Measurements from ENCODE around the gene HTT. TPM values are rescaled to one million over a fixed set of nuclear protein-coding genes. Genes with fewer than 3 reads are reported as not detected.

The HTT gene
- total RNA-seq, 1 experiment from 2014 or later, result 37.4 TPM

DNA sequence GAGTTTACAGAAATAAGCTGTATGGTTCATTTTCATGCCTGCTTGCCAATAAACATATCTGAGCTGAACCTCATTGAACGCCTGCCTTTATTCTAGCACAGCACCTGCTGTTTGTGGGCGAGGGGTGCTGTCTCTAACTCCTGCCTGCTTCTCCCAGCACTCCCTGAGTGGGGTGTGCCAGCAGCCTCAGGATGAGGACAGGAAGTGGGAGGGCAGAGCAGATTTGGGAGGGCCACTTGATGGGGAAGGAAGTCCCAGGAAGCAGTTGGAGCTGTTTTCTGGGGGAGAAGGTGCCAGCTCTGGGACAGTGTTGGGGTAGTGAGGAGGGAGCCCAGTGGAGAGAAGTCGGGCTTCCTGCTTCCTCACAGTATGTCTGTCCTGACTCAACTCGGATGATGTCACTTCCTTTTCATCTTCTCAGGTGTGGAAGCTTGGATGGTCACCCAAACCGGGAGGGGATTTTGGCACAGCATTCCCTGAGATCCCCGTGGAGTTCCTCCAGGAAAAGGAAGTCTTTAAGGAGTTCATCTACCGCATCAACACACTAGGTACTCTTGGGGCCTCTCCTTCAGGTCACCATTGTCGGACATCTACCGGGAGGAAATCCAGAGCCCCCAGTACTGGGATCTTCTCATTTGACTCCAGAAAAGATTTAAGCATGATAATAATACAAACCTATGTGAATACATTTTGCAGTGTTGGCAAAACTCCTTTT is 145.4 kb downstream of the HTT start:
- no peak for DNase-seq (ENCODE audit: low read depth, low spot score)
- Histone ChIP-seq H3K36me3 (ENCODE audit: control insufficient read depth in 1 of 2, insufficient read depth in 2 of 2, low read length in 2 of 2) (peaks cover 0 to 24% of the 10 kb centered on the region in 2 experiments; a peak in 2 of 4 replicates), H2AFZ (ENCODE audit: low read depth, low read length, poor library complexity, severe bottlenecking) (no peak overlapping the region), H3K4me2 (ENCODE audit: low read length) (no peak overlapping the region), H3K9ac (ENCODE audit: low read length) (no peak overlapping the region), H3K27me3 (ENCODE audit: insufficient read depth, low read length) (no peaks in the 10 kb centered on the region), H3K9me3 (ENCODE audit: control insufficient read depth in 1 of 2, insufficient read depth in 1 of 2, low read depth in 1 of 2, low read length in 2 of 2) (no peaks in the 10 kb centered on the region), H3K4me3 (replicated peaks in 1 of 2; ENCODE audit: low read depth in 1 of 2, low read length in 2 of 2) (no peak overlapping the region), H3K9me2 (ENCODE audit: insufficient read depth) (no peaks in the 10 kb centered on the region), H3K27ac (ENCODE audit: low read depth, low read length) (no peak overlapping the region), H3K4me1 (ENCODE audit: control insufficient read depth in 1 of 2, insufficient read depth in 2 of 2, low read length in 2 of 2) (no peaks in the 10 kb centered on the region), H3K79me2 (ENCODE audit: insufficient read depth, low read length) (no peaks in the 10 kb centered on the region), H4K20me1 (ENCODE audit: insufficient read depth) (no peaks in the 10 kb centered on the region)
- ChIA-PET CTCF (no interaction called here), POLR2A (no interaction called here), RAD21 (ENCODE audit: low non-redundant PET in 1 of 2, low total read pairs in 2 of 2, uncharacterized antibody in 2 of 2, unreplicated experiment in 2 of 2) (no interaction called here)
- TF ChIP-seq YY1 (IDR thresholded peaks at IDR 0.05; ENCODE audit: extremely low read depth, insufficient replicate concordance, low read depth, low read length) (no peak), EGR1 (IDR thresholded peaks at IDR 0.05; ENCODE audit: low read depth) (no peak), CEBPB (IDR thresholded peaks at IDR 0.05; ENCODE audit: low read depth) (no peak), CBX3 (IDR thresholded peaks at IDR 0.05; ENCODE audit: low read depth) (no peak), ZFX (IDR thresholded peaks at IDR 0.05) (no peak), SP1 (IDR thresholded peaks at IDR 0.05; ENCODE audit: low read depth) (no peak), TCF7L2 (IDR thresholded peaks at IDR 0.05; ENCODE audit: borderline replicate concordance, extremely low read depth, insufficient read depth, insufficient read length) (no peak), SIN3A (IDR thresholded peaks at IDR 0.05; ENCODE audit: low read depth) (no peak)
- no peak for ATAC-seq
- intact Hi-C loops (cut with micrococcal nuclease), result no loop called here
- no TSS peak for BruUV-seq (replicated peaks)

DNA sequence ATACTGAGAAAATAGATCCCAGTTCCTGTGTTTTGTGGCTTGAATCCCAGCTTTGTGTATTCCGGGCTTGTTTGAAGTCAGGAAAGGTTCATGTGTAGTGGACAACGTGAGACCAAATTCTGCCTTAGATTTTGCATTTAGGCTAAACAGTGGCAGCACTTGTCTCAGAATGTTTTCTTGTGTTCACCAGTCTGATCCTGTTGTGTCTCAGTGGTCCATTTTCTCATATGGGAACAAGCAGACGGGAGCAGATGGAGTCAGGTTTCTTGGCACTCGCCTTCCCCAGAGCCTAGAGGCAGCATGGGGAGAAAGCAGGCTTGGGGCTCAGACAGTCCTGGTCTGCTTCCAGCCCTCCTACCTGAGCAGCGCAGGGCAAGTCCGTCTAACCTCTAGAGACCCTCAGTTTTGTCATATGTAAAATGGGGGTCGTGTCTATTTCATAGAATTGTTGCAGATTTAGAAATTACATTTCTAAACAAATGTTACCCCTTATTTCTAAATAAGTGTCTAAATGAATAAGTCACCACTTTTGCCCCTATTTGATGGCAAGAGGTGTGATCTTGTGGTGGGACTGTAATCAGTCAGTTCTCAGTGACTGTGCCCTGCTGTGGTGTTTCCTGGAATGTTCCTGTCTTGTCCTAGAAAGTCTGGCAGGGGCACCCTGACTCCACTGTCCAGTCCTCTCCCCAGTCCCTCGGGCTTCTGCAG is 146.1 kb downstream of the HTT start:
- Histone ChIP-seq H3K9me3 (ENCODE audit: control insufficient read depth in 1 of 2, insufficient read depth in 1 of 2, low read depth in 1 of 2, low read length in 2 of 2) (no peaks in the 10 kb centered on the region), H3K9me2 (ENCODE audit: insufficient read depth) (no peaks in the 10 kb centered on the region), H2AFZ (ENCODE audit: low read depth, low read length, poor library complexity, severe bottlenecking) (no peak overlapping the region), H3K79me2 (ENCODE audit: insufficient read depth, low read length) (no peaks in the 10 kb centered on the region), H3K4me1 (ENCODE audit: control insufficient read depth in 1 of 2, insufficient read depth in 2 of 2, low read length in 2 of 2) (no peaks in the 10 kb centered on the region), H3K9ac (ENCODE audit: low read length) (no peak overlapping the region), H3K27ac (ENCODE audit: low read depth, low read length) (no peak overlapping the region), H3K27me3 (ENCODE audit: insufficient read depth, low read length) (no peaks in the 10 kb centered on the region), H3K36me3 (ENCODE audit: control insufficient read depth in 1 of 2, insufficient read depth in 2 of 2, low read length in 2 of 2) (peaks cover 0 to 17% of the 10 kb centered on the region in 2 experiments; a peak in 2 of 4 replicates), H3K4me2 (ENCODE audit: low read length) (no peak overlapping the region), H3K4me3 (replicated peaks in 1 of 2; ENCODE audit: low read depth in 1 of 2, low read length in 2 of 2) (no peak overlapping the region), H4K20me1 (ENCODE audit: insufficient read depth) (no peaks in the 10 kb centered on the region)
- POLR2A ChIA-PET, result no interaction called here
- no TSS peak for BruUV-seq (replicated peaks)
- ATAC-seq (no peak), DNase-seq (ENCODE audit: low read depth, low spot score) (no peak)
- CTCF ChIA-PET, result no interaction called here
- intact Hi-C loops (cut with micrococcal nuclease), result no loop called here
- RAD21 ChIA-PET (ENCODE audit: low non-redundant PET in 1 of 2, low total read pairs in 2 of 2, uncharacterized antibody in 2 of 2, unreplicated experiment in 2 of 2), result no interaction called here
- TF ChIP-seq JUND (IDR thresholded peaks at IDR 0.05) (no peak), TCF7L2 (IDR thresholded peaks at IDR 0.05; ENCODE audit: borderline replicate concordance, extremely low read depth, insufficient read depth, insufficient read length) (no peak), ZNF274 (IDR thresholded peaks at IDR 0.05; ENCODE audit: low read depth, low read length) (no peak), SP1 (IDR thresholded peaks at IDR 0.05; ENCODE audit: low read depth) (no peak), EZH2phosphoT487 (IDR thresholded peaks at IDR 0.05; ENCODE audit: borderline replicate concordance) (no peak), FOSL1 (IDR thresholded peaks at IDR 0.05; ENCODE audit: low read depth) (no peak), ZFX (IDR thresholded peaks at IDR 0.05) (no peak)
- TF ChIP-seq, protein P1, sequence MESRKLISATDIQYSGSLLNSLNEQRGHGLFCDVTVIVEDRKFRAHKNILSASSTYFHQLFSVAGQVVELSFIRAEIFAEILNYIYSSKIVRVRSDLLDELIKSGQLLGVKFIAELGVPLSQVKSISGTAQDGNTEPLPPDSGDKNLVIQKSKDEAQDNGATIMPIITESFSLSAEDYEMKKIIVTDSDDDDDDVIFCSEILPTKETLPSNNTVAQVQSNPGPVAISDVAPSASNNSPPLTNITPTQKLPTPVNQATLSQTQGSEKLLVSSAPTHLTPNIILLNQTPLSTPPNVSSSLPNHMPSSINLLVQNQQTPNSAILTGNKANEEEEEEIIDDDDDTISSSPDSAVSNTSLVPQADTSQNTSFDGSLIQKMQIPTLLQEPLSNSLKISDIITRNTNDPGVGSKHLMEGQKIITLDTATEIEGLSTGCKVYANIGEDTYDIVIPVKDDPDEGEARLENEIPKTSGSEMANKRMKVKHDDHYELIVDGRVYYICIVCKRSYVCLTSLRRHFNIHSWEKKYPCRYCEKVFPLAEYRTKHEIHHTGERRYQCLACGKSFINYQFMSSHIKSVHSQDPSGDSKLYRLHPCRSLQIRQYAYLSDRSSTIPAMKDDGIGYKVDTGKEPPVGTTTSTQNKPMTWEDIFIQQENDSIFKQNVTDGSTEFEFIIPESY (IDR thresholded peaks at IDR 0.05; ENCODE audit: extremely low read depth, insufficient replicate concordance, low read length), result no peak
- TF ChIP-seq, protein P2, sequence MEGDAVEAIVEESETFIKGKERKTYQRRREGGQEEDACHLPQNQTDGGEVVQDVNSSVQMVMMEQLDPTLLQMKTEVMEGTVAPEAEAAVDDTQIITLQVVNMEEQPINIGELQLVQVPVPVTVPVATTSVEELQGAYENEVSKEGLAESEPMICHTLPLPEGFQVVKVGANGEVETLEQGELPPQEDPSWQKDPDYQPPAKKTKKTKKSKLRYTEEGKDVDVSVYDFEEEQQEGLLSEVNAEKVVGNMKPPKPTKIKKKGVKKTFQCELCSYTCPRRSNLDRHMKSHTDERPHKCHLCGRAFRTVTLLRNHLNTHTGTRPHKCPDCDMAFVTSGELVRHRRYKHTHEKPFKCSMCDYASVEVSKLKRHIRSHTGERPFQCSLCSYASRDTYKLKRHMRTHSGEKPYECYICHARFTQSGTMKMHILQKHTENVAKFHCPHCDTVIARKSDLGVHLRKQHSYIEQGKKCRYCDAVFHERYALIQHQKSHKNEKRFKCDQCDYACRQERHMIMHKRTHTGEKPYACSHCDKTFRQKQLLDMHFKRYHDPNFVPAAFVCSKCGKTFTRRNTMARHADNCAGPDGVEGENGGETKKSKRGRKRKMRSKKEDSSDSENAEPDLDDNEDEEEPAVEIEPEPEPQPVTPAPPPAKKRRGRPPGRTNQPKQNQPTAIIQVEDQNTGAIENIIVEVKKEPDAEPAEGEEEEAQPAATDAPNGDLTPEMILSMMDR (IDR thresholded peaks at IDR 0.05 in 2 of 3, conservative IDR thresholded peaks at IDR 0.05 in 1 of 3; ENCODE audit: borderline replicate concordance in 1 of 3, insufficient read depth in 1 of 3, low read depth in 2 of 3, low read length in 2 of 3), result no peak
- TF ChIP-seq, protein P3, sequence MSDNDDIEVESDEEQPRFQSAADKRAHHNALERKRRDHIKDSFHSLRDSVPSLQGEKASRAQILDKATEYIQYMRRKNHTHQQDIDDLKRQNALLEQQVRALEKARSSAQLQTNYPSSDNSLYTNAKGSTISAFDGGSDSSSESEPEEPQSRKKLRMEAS (IDR thresholded peaks at IDR 0.05), result no peak
